Measurements from ENCODE around the gene LONP1.
A peak's percentile ranks its signal among the peaks of the same experiment; 100 is the strongest.

LONP1 gene

DNA sequence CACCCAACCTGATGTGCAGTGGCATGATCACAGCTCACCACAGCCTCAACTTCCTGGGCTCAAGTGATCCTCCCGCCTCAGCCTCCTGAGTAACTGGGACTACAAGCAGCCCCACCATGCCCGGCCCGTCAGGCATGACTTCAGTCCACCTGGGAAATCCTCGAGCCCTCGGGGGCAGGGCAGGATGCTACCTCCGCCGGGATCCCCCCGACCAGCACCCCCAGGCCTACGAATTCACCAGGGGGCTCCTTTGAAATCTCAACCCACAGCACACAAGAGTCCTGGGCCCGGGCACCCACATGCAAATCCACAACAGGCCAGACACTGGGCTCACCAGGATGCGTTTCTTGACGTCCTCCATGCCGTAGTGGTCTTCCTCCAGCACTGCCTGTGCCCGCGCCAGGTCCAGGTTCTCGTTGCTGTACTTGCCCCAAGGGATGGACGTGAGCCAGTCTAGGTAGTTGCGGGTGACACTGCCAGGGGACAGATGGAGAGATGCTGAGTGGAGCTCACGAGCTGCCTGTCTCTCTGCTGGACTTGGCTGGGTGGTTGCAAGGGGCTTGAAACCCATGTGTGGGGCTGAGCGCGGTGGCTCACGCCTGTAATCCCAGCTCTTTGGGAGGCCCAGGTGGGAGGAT is 19.4 kb downstream of the LONP1 start:
- H3K4me1 Mint-ChIP-seq, result peaks cover 3% of the 10 kb centered on the region
- no peaks in the 10 kb centered on the region for H3K27me3 Mint-ChIP-seq
- no peaks in the 10 kb centered on the region for H3K9me3 Mint-ChIP-seq
- peaks cover 7% of the 10 kb centered on the region for H3K36me3 Mint-ChIP-seq
- H3K27ac Mint-ChIP-seq, result no peak overlapping the region
- no peak overlapping the region for H3K4me3 Mint-ChIP-seq

DNA sequence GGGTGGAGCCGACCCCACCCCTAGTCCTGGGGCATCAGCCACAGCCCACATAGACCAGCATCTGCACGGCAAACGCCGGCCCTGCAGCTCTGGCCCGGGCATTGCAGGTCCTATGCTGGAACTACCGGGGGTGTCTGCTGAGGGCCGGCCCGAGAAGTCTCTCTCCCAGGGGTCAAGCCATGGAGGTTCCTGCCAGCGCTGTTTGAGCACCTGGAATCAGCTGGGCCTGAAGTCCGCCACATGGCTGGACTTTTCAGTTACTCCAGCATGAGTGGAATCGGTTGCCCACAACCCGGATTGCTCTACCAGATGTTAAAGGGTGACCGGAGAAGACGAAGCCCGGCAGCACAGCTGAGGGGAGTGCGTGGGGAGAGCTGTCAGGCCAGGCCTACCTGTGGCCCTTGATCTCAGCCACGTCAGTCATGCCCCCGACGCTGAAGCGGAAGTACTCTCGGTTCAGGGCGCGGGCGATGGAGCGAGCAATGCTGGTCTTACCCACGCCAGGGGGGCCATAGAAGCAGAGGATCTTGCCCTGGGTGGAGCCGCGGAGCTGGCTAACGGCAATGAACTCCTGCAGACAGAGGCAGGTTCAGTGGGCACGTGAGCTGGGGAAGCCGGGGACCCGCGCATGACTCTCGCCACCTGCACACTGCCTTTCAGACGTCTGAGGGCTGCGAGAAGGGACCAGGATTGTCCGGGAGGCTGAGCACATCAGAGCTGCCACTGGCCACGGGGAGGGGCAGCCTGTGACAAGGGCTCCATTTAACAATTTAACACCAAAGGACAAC is 21.1 kb downstream of the LONP1 start:
- H3K9me3 Mint-ChIP-seq, result no peaks in the 10 kb centered on the region

DNA sequence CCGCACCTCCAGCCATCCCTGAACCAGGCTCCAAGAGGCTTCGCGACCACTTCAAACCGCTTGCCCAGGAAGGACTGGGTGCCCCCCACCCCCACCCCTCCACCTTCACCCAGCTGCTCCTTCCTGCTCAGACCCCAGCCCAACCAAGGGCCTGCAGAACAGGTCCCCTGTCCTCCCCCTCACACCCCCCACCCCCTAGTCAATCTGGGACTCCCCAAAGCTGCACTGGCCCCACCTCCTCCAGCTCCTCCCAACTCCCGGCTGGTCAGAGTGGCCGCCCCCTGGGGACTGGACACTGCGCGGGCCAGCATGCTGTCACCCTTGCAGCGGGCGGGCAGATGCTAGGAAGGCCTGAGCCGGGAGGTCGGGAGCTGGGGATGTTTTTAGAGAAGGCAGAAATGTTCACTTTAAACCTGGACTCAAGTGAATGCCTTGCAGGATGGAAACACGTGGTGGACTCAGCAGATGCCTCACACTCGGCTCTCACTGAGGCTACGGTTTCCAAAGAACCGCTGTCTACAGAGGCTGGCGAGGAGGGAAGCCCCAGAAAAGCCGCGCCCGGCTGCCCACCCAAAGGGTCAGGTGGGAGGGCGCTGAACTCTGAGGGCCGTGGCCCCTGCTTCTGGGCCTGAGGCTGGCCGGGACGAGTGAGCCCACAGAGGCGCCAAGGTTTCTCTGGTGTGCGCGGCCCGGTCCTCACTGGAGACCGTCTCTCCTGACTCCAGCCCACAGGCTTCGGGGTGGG is 21.9 kb downstream of the LONP1 start:
- Mint-ChIP-seq H3K27me3 (no peaks in the 10 kb centered on the region), H3K9me3 (no peaks in the 10 kb centered on the region), H3K36me3 (peaks cover 6% of the 10 kb centered on the region), H3K27ac (no peak overlapping the region), H3K4me3 (no peak overlapping the region), H3K4me1 (no peaks in the 10 kb centered on the region)

More for the DNA sequence above, 21.1 kb downstream of the LONP1 start:
- Mint-ChIP-seq H3K4me3 (no peak overlapping the region), H3K4me1 (peaks cover 3% of the 10 kb centered on the region), H3K36me3 (peaks cover 7% of the 10 kb centered on the region), H3K27me3 (no peaks in the 10 kb centered on the region), H3K27ac (no peak overlapping the region)

DNA sequence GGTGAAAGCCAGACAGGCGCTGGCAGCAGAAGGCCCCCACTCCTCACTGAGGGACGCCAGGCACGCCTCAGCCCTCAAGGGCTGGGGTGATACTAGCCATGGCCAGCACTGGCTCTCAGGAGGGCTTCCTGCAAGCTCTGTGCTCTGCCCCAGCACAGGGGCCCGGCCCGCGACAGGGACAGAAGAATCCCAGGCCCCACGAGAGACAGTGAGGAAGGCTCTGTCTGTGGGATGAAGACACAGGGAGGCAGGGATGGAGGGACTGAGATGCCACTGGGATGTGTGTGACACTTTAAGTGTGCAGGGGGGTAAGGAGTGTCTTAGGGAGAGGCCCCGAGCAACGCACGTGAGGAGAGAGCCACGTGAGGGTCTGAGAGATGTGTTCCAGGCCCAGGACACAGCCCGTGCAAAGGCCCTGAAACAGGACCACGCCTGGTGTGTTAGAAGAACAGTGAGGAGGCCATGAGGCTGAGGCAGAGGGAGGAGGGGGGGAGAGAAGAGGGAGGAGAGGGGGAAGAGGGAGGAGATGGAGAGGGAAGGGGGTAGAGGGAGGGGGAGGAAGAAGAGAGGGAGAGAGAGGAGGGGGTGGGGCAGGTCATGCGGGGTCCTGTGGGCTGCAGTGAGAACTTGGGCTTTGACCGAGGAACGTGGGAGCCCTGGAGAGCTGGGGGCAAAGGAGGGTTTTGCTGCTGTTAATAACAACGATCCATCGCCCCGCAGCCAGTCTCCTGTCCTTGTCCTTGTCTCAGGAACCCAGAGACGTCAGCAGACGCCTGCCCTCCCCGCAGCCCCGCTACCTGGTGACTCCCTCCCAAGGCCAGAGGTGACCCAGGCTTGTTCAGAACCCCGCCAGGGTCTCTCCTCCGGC is 22.7 kb downstream of the LONP1 start:
- H3K4me1 Mint-ChIP-seq, result no peaks in the 10 kb centered on the region
- H3K36me3 Mint-ChIP-seq, result peaks cover 8% of the 10 kb centered on the region
- H3K9me3 Mint-ChIP-seq, result no peaks in the 10 kb centered on the region
- H3K27me3 Mint-ChIP-seq, result no peaks in the 10 kb centered on the region
- H3K4me3 Mint-ChIP-seq, result no peak overlapping the region
- H3K27ac Mint-ChIP-seq, result no peak overlapping the region

DNA sequence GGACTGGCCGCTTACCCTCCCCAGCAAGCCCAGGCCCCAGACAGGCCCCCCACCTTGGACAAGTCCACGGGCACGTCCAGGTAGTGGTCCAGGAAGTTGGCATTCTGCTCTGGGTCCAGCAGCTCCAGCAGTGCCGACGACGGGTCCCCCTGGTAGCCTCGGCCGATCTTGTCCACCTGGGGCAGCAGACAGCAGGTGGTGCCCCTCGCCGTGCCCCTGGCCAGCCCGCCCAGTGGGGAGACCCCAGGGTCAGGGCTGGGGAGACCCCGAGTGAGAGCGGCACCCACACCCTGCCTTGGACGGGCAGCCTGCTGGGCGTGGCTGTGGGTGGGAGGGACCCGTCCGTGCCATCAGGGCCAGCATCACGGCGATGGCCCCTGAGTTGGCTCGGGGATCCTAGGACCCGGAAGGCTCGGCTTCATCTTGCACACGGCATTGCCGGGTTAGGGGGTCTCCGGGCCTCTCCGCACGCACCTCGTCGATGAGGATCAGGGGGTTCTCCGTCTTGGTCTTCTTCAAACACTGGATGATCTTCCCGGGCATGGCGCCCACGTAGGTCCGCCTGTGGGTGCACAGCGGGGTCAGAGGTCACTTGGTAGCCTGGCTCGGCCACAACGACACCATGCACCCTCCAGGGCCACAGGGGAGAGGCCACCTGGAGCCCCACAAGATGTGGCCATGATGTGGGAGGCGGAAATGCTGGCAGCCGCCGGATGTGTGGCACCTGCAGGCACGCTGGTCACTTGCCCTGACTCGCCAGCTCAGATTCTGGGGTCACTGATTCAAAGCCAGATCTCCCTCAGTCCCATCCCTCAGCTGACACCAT is 23.5 kb downstream of the LONP1 start:
- Mint-ChIP-seq H3K36me3 (peaks cover 8% of the 10 kb centered on the region), H3K4me1 (no peaks in the 10 kb centered on the region), H3K27ac (peak overlapping the region; percentile 62), H3K27me3 (no peaks in the 10 kb centered on the region), H3K4me3 (no peak overlapping the region), H3K9me3 (no peaks in the 10 kb centered on the region)

DNA sequence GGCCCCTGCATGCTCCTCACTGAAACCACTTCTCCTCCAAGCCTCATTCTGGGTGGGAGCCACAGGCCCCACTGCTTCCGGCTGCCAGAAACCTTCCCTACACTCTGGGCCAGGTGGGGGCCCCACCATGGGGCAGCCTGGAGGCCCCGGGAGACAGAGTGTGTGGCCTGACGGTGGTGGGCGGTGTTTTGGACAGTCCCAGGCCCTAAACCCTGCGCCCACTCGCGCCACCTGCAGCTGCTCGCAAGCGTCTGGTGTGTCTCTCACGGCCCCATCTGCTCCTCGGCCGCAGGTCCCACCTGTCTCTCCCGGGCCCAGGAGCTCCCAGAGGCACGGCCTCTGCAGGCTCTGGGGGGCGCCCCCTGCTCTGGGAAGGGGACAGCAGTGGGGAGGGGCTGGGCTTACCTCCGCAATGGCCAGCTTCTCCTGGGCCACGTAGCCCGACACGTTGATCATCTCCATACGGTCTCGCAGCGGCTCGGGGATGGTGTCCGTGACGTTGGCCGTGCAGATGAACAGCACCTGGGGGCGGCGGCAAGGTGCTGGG is 24.2 kb downstream of the LONP1 start:
- Mint-ChIP-seq H3K4me3 (no peak overlapping the region), H3K4me1 (no peaks in the 10 kb centered on the region)

DNA sequence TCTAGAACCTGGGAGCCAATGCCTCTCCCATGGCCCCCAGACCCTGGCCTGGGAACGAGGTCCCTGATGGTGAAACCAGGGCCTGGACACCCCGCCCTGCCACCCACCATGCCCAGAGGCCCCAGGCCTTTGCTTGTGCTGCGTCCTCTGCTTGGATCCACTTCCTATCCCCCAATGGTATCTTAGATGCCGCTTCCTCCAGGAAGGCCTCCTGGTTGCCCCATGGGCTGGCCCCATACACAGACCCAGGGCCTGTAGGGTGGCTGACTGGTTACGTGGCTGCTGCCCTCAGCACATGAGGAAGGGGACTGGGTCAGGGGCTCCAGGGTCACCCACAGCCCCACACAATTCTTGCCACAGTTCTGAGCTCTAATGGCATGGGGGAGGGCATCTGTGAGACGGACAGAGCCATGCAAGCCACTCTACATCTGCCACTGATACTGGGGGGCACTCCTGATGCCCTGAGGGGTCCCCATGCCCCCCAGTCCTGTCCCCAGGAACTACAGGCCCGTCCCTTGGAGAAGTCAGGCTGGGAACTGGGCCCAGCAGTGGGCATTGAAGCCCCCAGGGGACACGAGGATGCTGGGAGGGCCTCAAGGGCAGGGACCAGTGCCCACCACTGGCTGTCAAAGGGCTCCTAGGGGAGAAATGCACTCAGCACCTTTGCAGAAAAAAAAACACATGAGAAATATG is 24.8 kb downstream of the LONP1 start:
- Mint-ChIP-seq H3K27ac (no peak overlapping the region), H3K4me3 (no peak overlapping the region)

More for the DNA sequence above, 24.2 kb downstream of the LONP1 start:
- Mint-ChIP-seq H3K36me3 (peaks cover 10% of the 10 kb centered on the region), H3K27me3 (no peaks in the 10 kb centered on the region), H3K9me3 (no peaks in the 10 kb centered on the region), H3K27ac (no peak overlapping the region)

DNA sequence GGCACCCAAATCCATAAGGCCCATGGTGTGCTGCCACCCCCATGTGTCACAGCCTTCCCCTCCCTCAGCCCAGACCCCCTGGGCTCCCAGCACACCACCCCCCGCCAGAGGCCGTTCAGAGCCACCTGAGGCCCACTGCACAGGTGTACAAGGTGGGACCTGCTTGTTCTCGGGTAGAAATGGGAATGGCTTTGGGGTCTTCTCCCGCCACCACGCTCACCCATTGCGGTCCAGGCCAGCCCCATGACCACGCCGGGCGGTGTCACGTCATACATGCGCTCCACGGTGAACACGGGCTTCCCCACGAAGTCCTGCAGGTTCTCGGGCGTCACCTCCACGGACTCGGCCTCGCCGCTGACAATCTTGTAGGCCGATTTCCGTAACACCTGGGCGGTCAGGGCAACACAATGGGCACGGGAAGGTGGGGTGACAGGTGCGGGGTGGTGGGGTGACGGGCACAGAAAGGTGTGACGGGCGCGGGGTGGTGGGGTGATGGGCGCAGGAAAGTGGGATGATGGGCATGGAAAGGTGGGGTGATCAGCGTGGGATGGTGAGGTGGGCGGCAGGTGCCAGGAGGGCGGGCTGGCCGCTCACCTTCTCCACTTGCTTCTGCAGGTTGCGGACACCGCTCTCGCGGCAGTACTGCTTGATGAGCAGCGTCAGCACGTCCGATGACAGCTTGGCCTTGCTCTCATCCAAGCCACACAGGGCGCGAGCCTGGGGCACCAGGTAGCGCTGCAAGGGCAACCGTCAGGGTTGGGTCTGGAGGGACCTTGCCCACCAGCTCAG is 25.6 kb downstream of the LONP1 start:
- Mint-ChIP-seq H3K27me3 (no peaks in the 10 kb centered on the region), H3K27ac (peak overlapping the region; percentile 86), H3K4me3 (peak overlapping the region; percentile 44), H3K36me3 (peaks cover 14% of the 10 kb centered on the region), H3K9me3 (no peaks in the 10 kb centered on the region), H3K4me1 (peaks cover 4% of the 10 kb centered on the region)

More for the DNA sequence above, 24.8 kb downstream of the LONP1 start:
- Mint-ChIP-seq H3K9me3 (no peaks in the 10 kb centered on the region), H3K36me3 (peaks cover 14% of the 10 kb centered on the region), H3K27me3 (no peaks in the 10 kb centered on the region), H3K4me1 (no peaks in the 10 kb centered on the region)

DNA sequence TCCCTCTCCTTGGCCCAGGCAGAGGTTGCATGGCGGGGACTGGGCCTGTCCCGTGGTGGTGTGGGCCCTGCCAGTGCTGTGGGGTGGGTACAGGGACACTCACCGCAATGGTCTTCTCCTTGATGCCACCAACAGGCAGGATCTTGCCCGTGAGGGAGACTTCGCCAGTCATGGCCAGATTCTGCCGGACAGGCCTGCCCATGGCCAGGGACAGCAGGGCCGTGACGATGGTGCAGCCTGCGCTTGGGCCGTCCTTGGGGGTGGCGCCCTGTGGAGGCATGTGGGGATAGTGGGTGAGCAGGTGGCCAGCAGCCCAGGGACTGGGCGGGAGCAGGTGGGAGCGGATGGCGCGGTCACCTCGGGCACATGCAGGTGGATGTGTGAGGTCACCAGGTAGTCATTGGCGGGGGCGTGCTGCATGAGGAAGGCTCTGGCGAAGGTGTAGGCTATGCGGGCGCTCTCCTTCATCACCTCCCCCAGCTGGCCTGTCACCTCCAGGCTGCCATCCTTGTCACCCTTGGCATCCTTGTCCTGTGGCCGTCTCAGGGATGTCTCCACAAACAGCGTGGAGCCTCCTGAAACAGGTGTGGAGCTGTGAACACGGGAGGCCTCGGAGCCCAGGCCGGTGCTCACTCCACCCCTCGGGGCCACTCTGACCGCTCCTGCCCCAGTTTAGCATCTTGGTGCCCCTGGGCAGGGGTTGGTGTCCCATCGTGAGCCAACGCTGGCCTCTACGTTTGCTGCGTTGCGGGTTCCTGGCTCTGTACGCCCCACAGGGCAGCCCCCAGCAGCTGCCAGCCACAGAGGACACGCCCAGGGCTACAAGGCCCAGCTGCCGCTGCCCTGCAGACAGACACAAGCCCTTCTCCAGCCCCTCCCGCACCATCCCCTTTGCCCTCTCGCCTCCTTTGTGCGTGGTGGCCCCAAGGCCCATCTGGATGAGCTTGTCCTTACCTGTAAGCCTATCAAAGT is 26.5 kb downstream of the LONP1 start:
- H3K4me1 Mint-ChIP-seq, result peaks cover 5% of the 10 kb centered on the region
- peak overlapping the region; percentile 99 for H3K27ac Mint-ChIP-seq
- H3K4me3 Mint-ChIP-seq, result peak overlapping the region; percentile 98
- peaks cover 14% of the 10 kb centered on the region for H3K36me3 Mint-ChIP-seq
- no peaks in the 10 kb centered on the region for H3K9me3 Mint-ChIP-seq
- no peaks in the 10 kb centered on the region for H3K27me3 Mint-ChIP-seq

DNA sequence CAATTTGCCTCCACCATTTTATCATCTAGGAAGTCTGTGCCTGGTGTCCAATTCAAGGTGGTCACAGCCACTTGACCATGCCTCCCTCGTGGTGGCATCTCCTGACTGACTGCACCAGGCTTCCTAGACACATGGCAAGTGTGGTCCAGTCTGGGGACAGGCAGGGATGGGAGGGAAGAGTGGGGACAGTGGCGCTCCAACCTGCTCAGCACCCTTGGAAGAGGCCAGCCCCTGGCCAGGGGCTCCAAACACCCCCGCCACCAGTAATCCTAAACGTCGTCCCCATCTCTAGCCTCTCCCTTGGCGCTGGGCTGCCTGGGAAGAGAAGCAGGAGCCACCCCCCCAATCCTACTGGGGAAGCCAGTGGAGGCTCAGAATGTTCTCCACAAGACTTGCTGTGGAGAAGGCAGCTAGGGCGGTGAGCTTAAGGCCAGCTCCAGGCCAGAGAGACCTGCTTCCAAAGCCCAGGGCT is 27.2 kb downstream of the LONP1 start:
- Mint-ChIP-seq H3K27ac (peak overlapping the region; percentile 99), H3K36me3 (peaks cover 14% of the 10 kb centered on the region), H3K4me3 (peak overlapping the region; percentile 98), H3K4me1 (peaks cover 11% of the 10 kb centered on the region), H3K9me3 (no peaks in the 10 kb centered on the region), H3K27me3 (no peaks in the 10 kb centered on the region)

DNA sequence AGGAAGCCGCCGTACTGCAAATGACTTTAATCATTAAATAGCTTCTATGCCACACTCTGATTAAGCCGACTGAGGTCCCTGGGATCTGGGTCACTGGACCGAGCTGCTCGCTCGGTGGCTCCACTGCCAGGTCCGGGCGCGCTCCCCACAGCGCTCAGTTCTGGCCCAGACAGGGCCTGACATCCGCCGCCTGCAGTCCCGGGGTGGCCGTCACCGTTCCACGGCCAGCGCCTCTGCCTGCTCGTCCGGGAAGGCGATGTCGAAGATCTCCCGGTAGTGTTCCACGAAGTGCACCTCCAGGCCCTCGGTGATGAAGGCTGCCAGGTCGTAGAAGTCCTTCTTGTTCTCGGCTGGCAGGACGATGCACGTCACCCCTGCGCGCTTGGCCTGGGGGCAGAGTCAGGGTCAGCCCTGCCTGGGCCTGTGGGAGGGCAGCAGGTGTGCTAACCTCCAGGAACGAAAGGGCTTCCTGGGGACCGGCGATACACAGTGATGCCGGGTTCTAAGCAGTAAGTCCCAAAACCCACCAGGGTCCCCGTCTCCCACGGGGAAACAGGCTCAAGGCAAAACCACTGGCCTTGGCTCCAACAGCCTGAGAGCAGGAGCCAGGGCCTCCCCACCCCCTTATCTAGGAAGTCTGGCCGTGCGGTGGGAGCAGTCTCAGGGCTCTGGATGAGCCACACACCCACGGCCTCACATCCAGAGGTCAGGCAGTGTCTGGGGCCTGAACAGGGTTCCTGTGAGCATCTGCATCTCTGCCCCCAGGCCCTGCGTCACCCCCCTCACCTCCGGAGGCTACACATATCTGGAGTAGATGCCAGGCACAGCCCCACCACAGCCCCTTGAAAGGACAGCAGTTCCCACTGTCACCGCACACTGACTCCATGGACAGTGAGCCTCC is 27.9 kb downstream of the LONP1 start:
- peak overlapping the region; percentile 99 for H3K27ac Mint-ChIP-seq

More for the DNA sequence above, 27.9 kb downstream of the LONP1 start:
- Mint-ChIP-seq H3K36me3 (peaks cover 14% of the 10 kb centered on the region), H3K4me3 (peak overlapping the region; percentile 98), H3K9me3 (no peaks in the 10 kb centered on the region), H3K27me3 (no peaks in the 10 kb centered on the region), H3K4me1 (peaks cover 11% of the 10 kb centered on the region)
